HepG2 (cell line): ENCODE results near the gene TIAM1. TPM values are rescaled to one million over a fixed set of nuclear protein-coding genes. Genes with fewer than 3 reads are reported as not detected.

Source experiments
- ATAC-seq: fragments of 200-7000 bp; cut with Tn5 transposase; 3 replicates; pipeline ENCODE4 v1.9.1; 2020; ENCODE audit warnings: mild to moderate bottlenecking, moderate library complexity
- BruUV-seq: library from RNA; stranded (reverse); fragments of 400-500 nt; replicated peaks from 2 replicates; lab custom pipeline; 2021; lab: Mats Ljungman, UMichigan
- CTCF ChIA-PET: fragments of 300-600 bp; formaldehyde crosslinking; extraction: SDS; loops from one replicate; lab custom pipeline; 2021; ENCODE audit warnings: low total read pairs, inconsistent platforms, low intra/inter-chr PET ratio; lab: Yijun Ruan, JAX
- POLR2A ChIA-PET: fragments of 350-600 bp; sonication (Branson Sonifier 250); formaldehyde crosslinking; loops from one replicate; lab custom pipeline; 2020; ENCODE audit warnings: antibody characterized with exemption, inconsistent platforms; lab: Yijun Ruan, JAX
- DNase-seq: peaks from one replicate; pipeline ENCODE4 v3.0.0-alpha.2; 2015; ENCODE audit warnings: low spot score
- FAIRE-seq: peaks from 3 replicates; lab custom pipeline; 2011; peaks lifted over from hg19 to GRCh38; lab: Jason Lieb, UNC
- H2AFZ ChIP-seq: one replicate; pipeline ENCODE4 v1.6.1; 2011; ENCODE audit warnings: low read length, inconsistent platforms
- H3K27ac ChIP-seq: fragments of 300-600 bp; 3 replicates; pipeline ENCODE4 v1.8.0; 2011; ENCODE audit warnings: mixed run types, mild to moderate bottlenecking, mixed read lengths, low read length, inconsistent platforms; ENCODE audit not compliant: insufficient read depth; ENCODE audit errors: extremely low read length
- H3K27me3 ChIP-seq, 2 experiments: fragments of 200-600 bp in 1 of 2; 2 replicates in 1 of 2; 3 replicates in 1 of 2; pipeline versions ENCODE4 v1.6.0 to v1.8.0; 2011; ENCODE audit warnings: low read length in 2 of 2, mild to moderate bottlenecking in 2 of 2, moderate library complexity in 2 of 2, inconsistent platforms in 1 of 2; ENCODE audit not compliant: insufficient read depth in 2 of 2, control insufficient read depth in 1 of 2
- H3K36me3 ChIP-seq, 2 experiments: fragments of 200-600 bp in 1 of 2; replicated peaks in 1 of 2; 2 replicates in 1 of 2; 3 replicates in 1 of 2; pipeline versions ENCODE4 v1.5.1 to v1.8.0; 2011; ENCODE audit warnings: low read length in 2 of 2, inconsistent platforms in 1 of 2; ENCODE audit not compliant: insufficient read depth in 2 of 2, control insufficient read depth in 1 of 2
- H3K4me1 ChIP-seq: 2 replicates; pipeline ENCODE4 v1.5.1; 2012; ENCODE audit warnings: low read length, inconsistent platforms; ENCODE audit not compliant: insufficient read depth
- H3K4me2 ChIP-seq: 2 replicates; pipeline ENCODE4 v1.6.0; 2011; ENCODE audit warnings: low read depth, low read length, inconsistent platforms
- H3K4me3 ChIP-seq, 3 experiments: fragments of 200-600 bp in 1 of 3; sonication (generic), shearing (Covaris generic) in 1 of 3; replicated peaks in 1 of 3; 2 replicates each; pipeline ENCODE4 v1.5.1; 2011 to 2016; ENCODE audit warnings: low read length in 3 of 3, inconsistent platforms in 2 of 3, low read depth in 2 of 3, mild to moderate bottlenecking in 2 of 3, control low read depth in 1 of 3, mixed read lengths in 1 of 3; ENCODE audit not compliant: insufficient read depth in 1 of 3
- H3K79me2 ChIP-seq: one replicate; pipeline ENCODE4 v1.6.1; 2011; ENCODE audit warnings: low read length, inconsistent platforms; ENCODE audit not compliant: insufficient read depth
- H3K9ac ChIP-seq: 2 replicates; pipeline ENCODE4 v1.6.0; 2011; ENCODE audit warnings: mild to moderate bottlenecking, low read depth, low read length, inconsistent platforms; ENCODE audit not compliant: insufficient read depth
- H3K9me3 ChIP-seq: 2 replicates; pipeline ENCODE4 v1.5.1; 2012; ENCODE audit warnings: mild to moderate bottlenecking, low read length
- H4K20me1 ChIP-seq: 2 replicates; pipeline ENCODE4 v1.6.0; 2011; ENCODE audit warnings: inconsistent platforms, mild to moderate bottlenecking, low read length, moderate library complexity; ENCODE audit not compliant: insufficient read depth
- JUND ChIP-seq: sonication (generic); formaldehyde crosslinking; IDR thresholded peaks from 2 replicates; pipeline ENCODE4 v1.8.0; 2022; ENCODE audit warnings: mild to moderate bottlenecking, missing genetic modification reagents
- KLF15 ChIP-seq: sonication (generic); formaldehyde crosslinking; IDR thresholded peaks from 2 replicates; pipeline ENCODE4 v1.8.1; 2023; ENCODE audit warnings: borderline replicate concordance, mild to moderate bottlenecking, inconsistent platforms, missing genetic modification reagents, mixed read lengths
- SMC3 ChIP-seq: IDR thresholded peaks from 2 replicates; pipeline ENCODE4 v1.6.1; 2011; ENCODE audit warnings: low read length, improper control_type of control experiment
- STAG1 ChIP-seq: sonication (generic); formaldehyde crosslinking; IDR thresholded peaks from 2 replicates; pipeline ENCODE4 v1.4.0; 2020; ENCODE audit warnings: missing genetic modification reagents
- ZKSCAN1 ChIP-seq: fragments of 150-350 bp; IDR thresholded peaks from 2 replicates; pipeline ENCODE4 v1.6.1; 2014; ENCODE audit warnings: low read length
- ZNF17 ChIP-seq: sonication (generic); formaldehyde crosslinking; IDR thresholded peaks from 2 replicates; pipeline ENCODE4 v1.5.0; 2020; ENCODE audit warnings: mild to moderate bottlenecking, missing genetic modification reagents
- ZNF343 ChIP-seq: sonication (generic); formaldehyde crosslinking; IDR thresholded peaks from 2 replicates; pipeline ENCODE4 v1.4.0; 2020; ENCODE audit warnings: mild to moderate bottlenecking, missing genetic modification reagents
- WGBS: methylation state at CpG from one replicate; pipeline ENCODE4 v1.1.6; 2017; ENCODE audit warnings: low lambda C conversion rate; 5-methylcytosine and 5-hydroxymethylcytosine counted together
- in situ Hi-C: cut with HindIII; loops from 2 replicates; pipeline ENCODE4 v1.10.0; 2017; ENCODE audit warnings: low pct_unique_long_range_greater_than_20kb; ENCODE audit not compliant: extremely low pct_ligation_motif_present
- intact Hi-C: fragments of 100-400 bp; cut with micrococcal nuclease; formaldehyde crosslinking; loops from one replicate; pipeline ENCODE4 v1.10.0; 2022; ENCODE audit not compliant: unreplicated experiment
- polyA plus RNA-seq, 8 experiments: library from polyadenylated mRNA; depleted of rRNA in 3 of 8; stranded (reverse) in 7 of 8; unstranded in 1 of 8; fragments of >200 nt; fragmentation: Illumina TruSeq in 4 of 8; extraction: Trizol in 4 of 8; gene quantifications; 2 replicates each; pipeline versions ENCODE4 v1.2.1 to v1.2.3, GENCODE V29; 2011 to 2016; ENCODE audit warnings: low read depth in 4 of 8, missing spikeins in 1 of 8, mixed read lengths in 1 of 8; ENCODE audit not compliant: insufficient read depth in 1 of 8
- total RNA-seq, 5 experiments: library from RNA; depleted of rRNA; stranded (reverse); fragments of >200 nt; fragmentation: Illumina TruSeq; extraction: Trizol; gene quantifications; 2 replicates each; pipeline ENCODE4 v1.2.3, GENCODE V29; 2016; ENCODE audit warnings: low read depth in 1 of 5
- TF ChIP-seq, protein P1 (sequence below): sonication (generic); formaldehyde crosslinking; IDR thresholded peaks from 2 replicates; pipeline ENCODE4 v1.5.0; 2020; ENCODE audit warnings: mild to moderate bottlenecking, missing genetic modification reagents, borderline replicate concordance
- TF ChIP-seq, protein P2 (sequence below): sonication (generic); formaldehyde crosslinking; IDR thresholded peaks from 2 replicates; pipeline ENCODE4 v1.4.0; 2020; ENCODE audit warnings: mild to moderate bottlenecking, missing genetic modification reagents, borderline replicate concordance
- TF ChIP-seq, protein P3 (sequence below): sonication (generic); formaldehyde crosslinking; IDR thresholded peaks from 2 replicates; pipeline ENCODE4 v1.5.0; 2020; ENCODE audit warnings: mild to moderate bottlenecking, missing genetic modification reagents, moderate library complexity

Gene TIAM1
- total and polyA plus RNA-seq, 2 of the 13 experiments (the other 11 are each of a cell fraction or from before 2014, with no cell fraction given), result 0.13 to 0.24 TPM

DNA sequence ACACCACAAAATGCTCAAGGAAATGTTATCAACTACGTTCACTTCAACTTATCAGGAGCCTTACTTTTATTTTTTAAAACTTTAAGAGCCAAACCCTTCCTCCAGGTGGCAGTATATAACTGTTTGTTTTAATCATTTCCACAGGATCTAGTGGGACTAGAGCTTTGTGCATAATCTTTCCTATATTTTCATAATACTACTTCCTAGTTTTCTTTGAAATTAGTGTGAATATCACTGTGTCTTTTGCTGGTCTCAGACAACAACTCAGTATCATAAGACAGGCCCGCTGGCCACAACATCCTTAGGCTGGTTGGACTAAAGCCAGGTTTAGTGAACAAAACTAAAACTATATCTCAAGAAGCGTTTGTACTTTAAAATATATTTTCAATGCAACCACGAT is 145.5 kb downstream of the TIAM1 start:
- in situ Hi-C loops (no loop called here), intact Hi-C loops (loop anchor here (1.0 to 2.0 kb wide), 3 partner anchors 148 to 406 kb away; no protein-coding TSS in a partner anchor)
- TF ChIP-seq STAG1 (CRISPR knock-in tag) (peak; percentile 68), SMC3 (peak; percentile 64; the same call in 1 of the 2 replicates), JUND (no peak), ZKSCAN1 (no peak), KLF15 (no peak), ZNF17 (CRISPR knock-in tag) (no peak), ZNF343 (CRISPR knock-in tag) (no peak)
- TF ChIP-seq, protein P1, sequence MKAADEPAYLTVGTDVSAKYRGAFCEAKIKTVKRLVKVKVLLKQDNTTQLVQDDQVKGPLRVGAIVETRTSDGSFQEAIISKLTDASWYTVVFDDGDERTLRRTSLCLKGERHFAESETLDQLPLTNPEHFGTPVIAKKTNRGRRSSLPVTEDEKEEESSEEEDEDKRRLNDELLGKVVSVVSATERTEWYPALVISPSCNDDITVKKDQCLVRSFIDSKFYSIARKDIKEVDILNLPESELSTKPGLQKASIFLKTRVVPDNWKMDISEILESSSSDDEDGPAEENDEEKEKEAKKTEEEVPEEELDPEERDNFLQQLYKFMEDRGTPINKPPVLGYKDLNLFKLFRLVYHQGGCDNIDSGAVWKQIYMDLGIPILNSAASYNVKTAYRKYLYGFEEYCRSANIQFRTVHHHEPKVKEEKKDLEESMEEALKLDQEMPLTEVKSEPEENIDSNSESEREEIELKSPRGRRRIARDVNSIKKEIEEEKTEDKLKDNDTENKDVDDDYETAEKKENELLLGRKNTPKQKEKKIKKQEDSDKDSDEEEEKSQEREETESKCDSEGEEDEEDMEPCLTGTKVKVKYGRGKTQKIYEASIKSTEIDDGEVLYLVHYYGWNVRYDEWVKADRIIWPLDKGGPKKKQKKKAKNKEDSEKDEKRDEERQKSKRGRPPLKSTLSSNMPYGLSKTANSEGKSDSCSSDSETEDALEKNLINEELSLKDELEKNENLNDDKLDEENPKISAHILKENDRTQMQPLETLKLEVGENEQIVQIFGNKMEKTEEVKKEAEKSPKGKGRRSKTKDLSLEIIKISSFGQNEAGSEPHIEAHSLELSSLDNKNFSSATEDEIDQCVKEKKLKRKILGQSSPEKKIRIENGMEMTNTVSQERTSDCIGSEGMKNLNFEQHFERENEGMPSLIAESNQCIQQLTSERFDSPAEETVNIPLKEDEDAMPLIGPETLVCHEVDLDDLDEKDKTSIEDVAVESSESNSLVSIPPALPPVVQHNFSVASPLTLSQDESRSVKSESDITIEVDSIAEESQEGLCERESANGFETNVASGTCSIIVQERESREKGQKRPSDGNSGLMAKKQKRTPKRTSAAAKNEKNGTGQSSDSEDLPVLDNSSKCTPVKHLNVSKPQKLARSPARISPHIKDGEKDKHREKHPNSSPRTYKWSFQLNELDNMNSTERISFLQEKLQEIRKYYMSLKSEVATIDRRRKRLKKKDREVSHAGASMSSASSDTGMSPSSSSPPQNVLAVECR (CRISPR knock-in tag), result no peak
- TF ChIP-seq, protein P2, sequence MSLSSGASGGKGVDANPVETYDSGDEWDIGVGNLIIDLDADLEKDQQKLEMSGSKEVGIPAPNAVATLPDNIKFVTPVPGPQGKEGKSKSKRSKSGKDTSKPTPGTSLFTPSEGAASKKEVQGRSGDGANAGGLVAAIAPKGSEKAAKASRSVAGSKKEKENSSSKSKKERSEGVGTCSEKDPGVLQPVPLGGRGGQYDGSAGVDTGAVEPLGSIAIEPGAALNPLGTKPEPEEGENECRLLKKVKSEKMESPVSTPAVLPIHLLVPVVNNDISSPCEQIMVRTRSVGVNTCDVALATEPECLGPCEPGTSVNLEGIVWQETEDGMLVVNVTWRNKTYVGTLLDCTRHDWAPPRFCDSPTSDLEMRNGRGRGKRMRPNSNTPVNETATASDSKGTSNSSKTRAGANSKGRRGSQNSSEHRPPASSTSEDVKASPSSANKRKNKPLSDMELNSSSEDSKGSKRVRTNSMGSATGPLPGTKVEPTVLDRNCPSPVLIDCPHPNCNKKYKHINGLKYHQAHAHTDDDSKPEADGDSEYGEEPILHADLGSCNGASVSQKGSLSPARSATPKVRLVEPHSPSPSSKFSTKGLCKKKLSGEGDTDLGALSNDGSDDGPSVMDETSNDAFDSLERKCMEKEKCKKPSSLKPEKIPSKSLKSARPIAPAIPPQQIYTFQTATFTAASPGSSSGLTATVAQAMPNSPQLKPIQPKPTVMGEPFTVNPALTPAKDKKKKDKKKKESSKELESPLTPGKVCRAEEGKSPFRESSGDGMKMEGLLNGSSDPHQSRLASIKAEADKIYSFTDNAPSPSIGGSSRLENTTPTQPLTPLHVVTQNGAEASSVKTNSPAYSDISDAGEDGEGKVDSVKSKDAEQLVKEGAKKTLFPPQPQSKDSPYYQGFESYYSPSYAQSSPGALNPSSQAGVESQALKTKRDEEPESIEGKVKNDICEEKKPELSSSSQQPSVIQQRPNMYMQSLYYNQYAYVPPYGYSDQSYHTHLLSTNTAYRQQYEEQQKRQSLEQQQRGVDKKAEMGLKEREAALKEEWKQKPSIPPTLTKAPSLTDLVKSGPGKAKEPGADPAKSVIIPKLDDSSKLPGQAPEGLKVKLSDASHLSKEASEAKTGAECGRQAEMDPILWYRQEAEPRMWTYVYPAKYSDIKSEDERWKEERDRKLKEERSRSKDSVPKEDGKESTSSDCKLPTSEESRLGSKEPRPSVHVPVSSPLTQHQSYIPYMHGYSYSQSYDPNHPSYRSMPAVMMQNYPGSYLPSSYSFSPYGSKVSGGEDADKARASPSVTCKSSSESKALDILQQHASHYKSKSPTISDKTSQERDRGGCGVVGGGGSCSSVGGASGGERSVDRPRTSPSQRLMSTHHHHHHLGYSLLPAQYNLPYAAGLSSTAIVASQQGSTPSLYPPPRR (CRISPR knock-in tag), result no peak
- TF ChIP-seq, protein P3, sequence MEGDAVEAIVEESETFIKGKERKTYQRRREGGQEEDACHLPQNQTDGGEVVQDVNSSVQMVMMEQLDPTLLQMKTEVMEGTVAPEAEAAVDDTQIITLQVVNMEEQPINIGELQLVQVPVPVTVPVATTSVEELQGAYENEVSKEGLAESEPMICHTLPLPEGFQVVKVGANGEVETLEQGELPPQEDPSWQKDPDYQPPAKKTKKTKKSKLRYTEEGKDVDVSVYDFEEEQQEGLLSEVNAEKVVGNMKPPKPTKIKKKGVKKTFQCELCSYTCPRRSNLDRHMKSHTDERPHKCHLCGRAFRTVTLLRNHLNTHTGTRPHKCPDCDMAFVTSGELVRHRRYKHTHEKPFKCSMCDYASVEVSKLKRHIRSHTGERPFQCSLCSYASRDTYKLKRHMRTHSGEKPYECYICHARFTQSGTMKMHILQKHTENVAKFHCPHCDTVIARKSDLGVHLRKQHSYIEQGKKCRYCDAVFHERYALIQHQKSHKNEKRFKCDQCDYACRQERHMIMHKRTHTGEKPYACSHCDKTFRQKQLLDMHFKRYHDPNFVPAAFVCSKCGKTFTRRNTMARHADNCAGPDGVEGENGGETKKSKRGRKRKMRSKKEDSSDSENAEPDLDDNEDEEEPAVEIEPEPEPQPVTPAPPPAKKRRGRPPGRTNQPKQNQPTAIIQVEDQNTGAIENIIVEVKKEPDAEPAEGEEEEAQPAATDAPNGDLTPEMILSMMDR (CRISPR knock-in tag), result peak; percentile 61
- H3K4me1 ChIP-seq, result no peaks in the 10 kb centered on the region; the same call in 1 of the 2 replicates
- H3K9ac ChIP-seq, result no peak overlapping the region
- FAIRE-seq (peak; percentile 75), ATAC-seq (peak; percentile 66; the same call in 2 of the 3 replicates), DNase-seq (peak; percentile 30)
- WGBS, result 24% methylated on average over 4 of the region's 4 CpGs
- no peak overlapping the region for H3K4me3 ChIP-seq
- no peaks in the 10 kb centered on the region for H3K27me3 ChIP-seq
- H2AFZ ChIP-seq, result no peak overlapping the region
- no peak overlapping the region for H3K27ac ChIP-seq
- no peaks in the 10 kb centered on the region for H4K20me1 ChIP-seq
- no peaks in the 10 kb centered on the region for H3K36me3 ChIP-seq
- no peak overlapping the region for H3K4me2 ChIP-seq
- CTCF ChIA-PET, result interaction anchor here (2.5 to 3.2 kb wide), 2 partner anchors 381 to 406 kb away, joined by 27 to 31 read pairs; no protein-coding TSS in a partner anchor
- POLR2A ChIA-PET, result no interaction called here
- no peaks in the 10 kb centered on the region for H3K9me3 ChIP-seq
- BruUV-seq, result no TSS peak
- no peaks in the 10 kb centered on the region for H3K79me2 ChIP-seq
